Activated naive CD8-positive, alpha-beta T cell treated with anti-CD3 and anti-CD28 coated beads, Interleukin-2, amount 10 ng/mL, durations not matched to agents 7 days and 5 days (primary cell): ENCODE results near the gene DRC7. TPM values are rescaled to one million over a fixed set of nuclear protein-coding genes. Genes with fewer than 3 reads are reported as not detected.
"Not testable (repeated sequence)": the region's sequence is repeated elsewhere in the genome, so short reads cannot be mapped to it uniquely, and the experiment has no call there.

Source experiments
- ATAC-seq: fragments of 150-1000 bp; cut with Tn5 transposase; one replicate; pipeline ENCODE4 v1.10.0; 2021; ENCODE audit warnings: low read depth, moderate library complexity
- POLR2A ChIA-PET: fragments of 350-600 bp; sonication (Branson Sonifier 250); formaldehyde crosslinking; loops from one replicate; lab custom pipeline; 2021; ENCODE audit warnings: antibody characterized with exemption; lab: Charles Lee
- DNase-seq: peaks from one replicate; pipeline ENCODE4 v3.0.0; 2021
- H3K27ac Mint-ChIP-seq: one replicate; pipeline ENCODE4 v1.8.0; 2022; ENCODE audit warnings: mild to moderate bottlenecking, mixed read lengths
- H3K27me3 Mint-ChIP-seq: one replicate; pipeline ENCODE4 v1.8.0; 2022; ENCODE audit warnings: mild to moderate bottlenecking, moderate library complexity, mixed read lengths
- H3K36me3 Mint-ChIP-seq: one replicate; pipeline ENCODE4 v1.8.0; 2021; ENCODE audit warnings: mild to moderate bottlenecking, mixed read lengths
- H3K4me1 Mint-ChIP-seq: one replicate; pipeline ENCODE4 v1.8.0; 2021; ENCODE audit warnings: mixed read lengths
- H3K4me3 Mint-ChIP-seq: one replicate; pipeline ENCODE4 v1.8.0; 2022; ENCODE audit warnings: mild to moderate bottlenecking, moderate library complexity, mixed read lengths
- H3K9me3 Mint-ChIP-seq: one replicate; pipeline ENCODE4 v1.8.0; 2021; ENCODE audit warnings: mixed read lengths
- microRNA-seq: library from miRNA; unstranded; fragments of <30 nt; microRNA quantifications from one replicate; pipeline ENCODE4 v1.2.0, GENCODE V29; 2022
- total RNA-seq, 2 experiments: library from RNA; stranded (reverse); gene quantifications; one replicate each; pipeline ENCODE4 v1.2.3, GENCODE V29; 2021

The DRC7 gene
- total RNA-seq, 2 experiments from 2014 or later = 0.17 TPM; not detected in 1

DNA sequence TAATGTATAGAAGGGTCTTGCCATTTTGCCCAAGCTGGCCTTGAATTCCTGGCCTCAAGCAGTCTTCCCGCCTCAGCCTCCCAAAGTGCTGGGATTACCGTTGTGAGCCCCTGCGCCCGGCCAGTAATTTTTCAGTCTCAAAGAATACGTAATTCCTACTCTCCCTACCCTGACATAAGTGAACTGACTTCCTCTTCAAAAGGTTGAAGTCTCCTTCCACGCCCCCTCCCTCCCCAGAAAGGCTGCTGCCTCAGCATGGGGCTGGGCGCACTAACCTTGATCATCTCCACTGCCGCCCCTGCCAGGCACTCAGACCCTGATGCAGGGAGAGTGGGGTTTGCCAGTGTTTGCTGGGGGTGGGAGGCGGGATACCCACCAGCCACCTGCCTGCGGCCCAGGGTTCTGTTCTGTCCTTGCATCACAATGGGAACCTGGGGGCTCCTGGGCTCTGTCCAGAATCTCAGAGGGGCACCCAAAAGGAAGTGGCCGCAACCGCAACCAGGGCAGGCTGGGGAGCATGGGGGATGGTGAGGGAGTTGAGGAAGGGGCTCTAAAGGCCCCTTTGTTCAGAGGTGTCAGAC lies 80.2 kb downstream of the DRC7 start:
- POLR2A ChIA-PET = no interaction called here
- ATAC-seq (no peak), DNase-seq (no peak)
- no peaks in the 10 kb centered on the region for H3K4me1 Mint-ChIP-seq
- no peak overlapping the region for H3K27ac Mint-ChIP-seq
- no peaks in the 10 kb centered on the region for H3K36me3 Mint-ChIP-seq
- H3K4me3 Mint-ChIP-seq = no peak overlapping the region
- H3K27me3 Mint-ChIP-seq = peaks cover 3% of the 10 kb centered on the region
- H3K9me3 Mint-ChIP-seq = no peaks in the 10 kb centered on the region

GRCh38 chr16:57775661-57776469 lies 81.3 kb downstream of the DRC7 start:
- Mint-ChIP-seq H3K4me1 (no peaks in the 10 kb centered on the region), H3K27ac (no peak overlapping the region)
- no peak for DNase-seq

GRCh38 chr16:57778658-57779057 lies 84.1 kb downstream of the DRC7 start:
- POLR2A ChIA-PET = no interaction called here
- Mint-ChIP-seq H3K9me3 (no peaks in the 10 kb centered on the region), H3K27me3 (peaks cover 3% of the 10 kb centered on the region), H3K36me3 (no peaks in the 10 kb centered on the region), H3K27ac (no peak overlapping the region), H3K4me3 (no peak overlapping the region), H3K4me1 (no peaks in the 10 kb centered on the region)
- DNase-seq (no peak), ATAC-seq (no peak)

More at GRCh38 chr16:57775661-57776469, 81.3 kb downstream of the DRC7 start:
- Mint-ChIP-seq H3K36me3 (no peaks in the 10 kb centered on the region), H3K9me3 (no peaks in the 10 kb centered on the region), H3K27me3 (peaks cover 3% of the 10 kb centered on the region), H3K4me3 (no peak overlapping the region)
- no peak for ATAC-seq
- POLR2A ChIA-PET = no interaction called here

- H3K27me3 Mint-ChIP-seq, ATAC-seq, POLR2A ChIA-PET, H3K27ac Mint-ChIP-seq, H3K36me3 Mint-ChIP-seq, H3K4me1 Mint-ChIP-seq, DNase-seq, H3K9me3 Mint-ChIP-seq, H3K4me3 Mint-ChIP-seq: not testable (repeated sequence)
Observed at GRCh38 chr16:57779836-57780235, 85.2 kb downstream of the DRC7 start.

DNA sequence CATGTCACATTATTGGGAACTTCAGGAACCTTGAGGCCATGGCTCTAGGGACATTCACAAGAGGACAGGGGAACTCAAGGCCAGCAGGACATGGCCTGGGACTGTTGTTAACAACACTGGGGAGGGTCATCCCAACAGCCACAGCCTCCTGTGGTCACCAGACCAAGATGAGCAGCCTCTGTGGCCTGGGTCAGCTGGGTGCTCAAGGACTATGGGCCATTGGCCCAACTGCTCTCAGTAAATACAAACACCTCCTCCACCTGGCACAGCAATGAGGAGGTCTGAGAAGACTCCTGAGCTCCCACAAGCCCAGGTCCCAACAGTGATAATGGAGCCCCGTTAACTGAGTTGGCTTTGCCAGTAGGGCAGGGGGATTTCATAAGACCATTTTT lies 86.7 kb downstream of the DRC7 start:
- Mint-ChIP-seq H3K27me3 (peaks cover 3% of the 10 kb centered on the region), H3K4me1 (no peaks in the 10 kb centered on the region), H3K4me3 (no peak overlapping the region), H3K27ac (no peak overlapping the region), H3K36me3 (no peaks in the 10 kb centered on the region), H3K9me3 (no peaks in the 10 kb centered on the region)
- DNase-seq (no peak), ATAC-seq (no peak)
- POLR2A ChIA-PET = no interaction called here

Small RNA genes within 50 kb of the gene (microRNA-seq; reads per million reads assigned to microRNA genes)
- gene MIR6772 = not detected

Other genes with a start within 250 kb of the DRC7 start
- gene CIAPIN1, start 247.4 kb upstream of the DRC7 start, total RNA-seq = 10 to 100 TPM; 36.7 to 37.7 TPM
- 10 to 100 TPM; 37.1 to 40.3 TPM for gene COQ9, start 247.3 kb upstream of the DRC7 start, total RNA-seq
- gene POLR2C, start 232.1 kb upstream of the DRC7 start, total RNA-seq = 10 to 100 TPM; 61.1 to 63.6 TPM
- gene DOK4, start 208.3 kb upstream of the DRC7 start, total RNA-seq = 1 to 10 TPM; 6.3 to 6.4 TPM
- 10 to 100 TPM; 11.3 to 15.1 TPM for gene CCDC102A, start 158.2 kb upstream of the DRC7 start, total RNA-seq
- 10 to 100 TPM; 14.3 to 15.7 TPM for gene ADGRG5, start 152.2 kb upstream of the DRC7 start, total RNA-seq
- gene ADGRG1, start 66.2 kb upstream of the DRC7 start, total RNA-seq = 1 to 10 TPM; 4.3 to 5.6 TPM
- not detected for gene ADGRG3, start 26.5 kb upstream of the DRC7 start, total RNA-seq
- 10 to 100 TPM; 31.1 to 31.4 TPM for gene KATNB1, start 41.0 kb downstream of the DRC7 start, total RNA-seq
- gene KIFC3, start 107.7 kb downstream of the DRC7 start, total RNA-seq = 1 to 10 TPM; 1.1 to 1.9 TPM